Amniotic epithelial cell (primary cell): ENCODE data around the gene NDUFS5.
"Not testable (repeated sequence)": the region's sequence is repeated elsewhere in the genome, so short reads cannot be mapped to it uniquely, and the experiment has no call there.

Experiments
- DNase-seq: peaks from one replicate; pipeline ENCODE4 v3.0.0-alpha.2; 2010; ENCODE audit warnings: low read depth

The NDUFS5 gene

DNA sequence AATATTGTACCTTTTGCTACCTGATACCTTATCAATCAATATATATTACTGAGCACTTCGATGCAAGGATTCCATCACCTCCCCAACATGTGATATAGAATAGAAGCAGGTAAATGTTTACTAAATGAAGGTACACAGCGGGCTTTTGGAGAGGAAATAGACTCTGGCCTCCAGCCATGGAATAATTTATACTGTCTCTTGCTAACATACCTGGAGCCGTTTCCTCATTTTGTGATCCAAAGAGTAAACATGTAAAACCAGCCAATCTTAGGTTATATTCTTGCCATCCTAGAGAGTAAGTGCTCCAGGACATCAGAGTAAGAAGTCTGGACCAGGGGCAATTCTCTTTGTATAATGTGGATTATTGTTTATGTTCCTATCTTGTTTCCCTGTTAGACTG is 39.4 kb downstream of the NDUFS5 start:
- no peak for DNase-seq

DNA sequence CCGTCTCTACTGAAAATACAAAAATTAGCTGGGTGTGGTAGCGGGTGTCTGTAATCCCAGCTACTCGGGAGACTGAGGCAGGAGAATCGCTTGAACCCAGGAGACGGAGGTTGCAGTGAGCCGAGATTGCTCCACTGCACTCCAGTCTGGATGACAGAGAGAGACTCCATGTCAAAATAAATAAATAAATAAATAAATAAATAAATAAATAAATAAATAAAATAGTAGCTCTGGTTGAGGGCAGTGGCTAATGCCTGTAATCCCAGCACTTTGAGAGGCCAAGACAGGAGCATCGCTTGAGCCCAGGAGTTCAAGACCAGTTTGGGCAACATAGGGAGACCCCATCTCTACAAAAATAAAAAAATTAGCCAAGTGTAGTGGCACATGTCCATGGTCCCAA is 42.1 kb downstream of the NDUFS5 start:
- DNase-seq = not testable (repeated sequence)

- not testable (repeated sequence) for DNase-seq
Measured at GRCh38 chr1:39071557-39071956, 45.4 kb downstream of the NDUFS5 start.

GRCh38 chr1:39076127-39076798 is 50.1 kb downstream of the NDUFS5 start:
- DNase-seq = peak; percentile 85

DNA sequence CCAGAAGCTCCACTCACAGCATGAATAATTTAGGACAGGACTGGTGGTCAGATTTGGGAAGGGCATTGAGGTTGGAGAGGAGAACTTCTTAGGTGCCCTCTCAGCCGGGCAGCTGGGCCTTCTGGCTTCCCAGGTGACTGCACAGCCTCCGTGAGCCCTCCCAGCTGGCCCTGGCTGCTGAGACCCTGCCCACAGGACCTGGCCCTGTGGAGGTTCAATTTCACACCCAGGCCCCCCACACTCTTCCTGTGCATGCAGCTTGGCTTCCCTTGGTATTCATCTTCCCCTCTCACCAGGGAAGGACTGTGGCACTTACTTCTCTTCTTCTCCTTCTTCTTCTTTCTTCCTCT is 50.6 kb downstream of the NDUFS5 start:
- DNase-seq = no peak

GRCh38 chr1:39080269-39080826 is 54.2 kb downstream of the NDUFS5 start:
- DNase-seq = no peak

DNA sequence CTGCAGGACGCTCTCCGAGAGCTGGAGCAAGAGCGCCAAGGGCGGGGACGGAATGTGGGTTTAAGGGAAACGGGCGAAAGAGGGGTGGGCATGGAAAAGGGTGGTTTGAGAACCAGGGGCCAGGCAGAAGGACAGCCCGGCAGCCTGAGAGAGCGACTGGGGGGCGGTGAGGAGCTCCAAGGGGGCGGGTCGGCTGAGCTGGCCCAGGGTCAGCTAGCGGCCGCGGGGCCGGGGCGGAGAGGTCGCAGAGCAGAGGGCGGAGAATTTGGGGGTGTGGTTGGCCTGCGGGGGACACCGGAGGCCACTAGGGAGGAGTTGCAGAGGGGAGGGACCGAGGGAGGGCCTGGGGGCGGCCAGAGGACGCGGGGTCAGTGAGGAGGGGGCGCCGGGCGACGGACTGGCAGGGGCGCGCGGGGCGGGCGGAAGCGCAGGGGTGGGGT is 54.7 kb downstream of the NDUFS5 start:
- no peak for DNase-seq

GRCh38 chr1:39081271-39082009 is 55.3 kb downstream of the NDUFS5 start:
- DNase-seq = no peak

DNA sequence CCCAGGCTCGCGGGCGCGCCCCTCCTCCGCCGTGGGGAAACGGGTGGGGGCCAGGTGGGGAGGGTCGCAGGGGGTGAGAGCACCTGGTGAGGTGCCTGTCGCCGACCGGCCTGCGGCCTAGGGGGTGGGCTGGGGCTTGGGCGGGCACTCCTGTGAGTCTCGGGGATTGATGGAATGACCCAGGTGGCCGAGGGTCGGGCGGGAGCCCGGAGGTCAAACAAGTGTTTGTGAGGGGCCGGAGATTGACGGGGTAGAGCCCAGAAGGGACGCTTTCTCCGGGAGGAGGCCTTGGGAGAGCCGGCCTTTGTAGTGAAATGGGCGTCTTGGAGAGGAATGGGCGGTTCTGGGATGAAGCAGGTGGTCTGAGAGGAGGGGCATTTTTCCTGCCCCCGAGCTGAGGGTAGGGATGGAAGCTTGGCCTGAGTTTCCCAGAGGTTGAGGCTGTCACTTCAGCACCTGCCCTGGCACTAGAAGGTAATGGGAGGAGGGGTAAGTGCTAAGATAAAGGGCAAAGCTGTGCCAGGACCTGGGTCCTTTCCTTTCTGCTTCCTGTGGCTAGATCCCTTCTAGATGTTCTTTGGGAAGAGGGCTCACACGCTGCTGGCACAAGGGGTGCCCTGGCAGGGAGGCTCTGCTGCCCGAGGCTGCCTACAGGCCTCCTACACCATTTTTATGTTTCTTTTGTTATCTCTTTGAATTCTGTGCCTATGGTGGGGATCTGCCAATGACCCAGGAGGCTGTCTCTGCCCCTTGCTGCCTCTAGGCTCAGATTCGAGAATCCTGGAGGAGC is 56.1 kb downstream of the NDUFS5 start:
- no peak for DNase-seq

DNA sequence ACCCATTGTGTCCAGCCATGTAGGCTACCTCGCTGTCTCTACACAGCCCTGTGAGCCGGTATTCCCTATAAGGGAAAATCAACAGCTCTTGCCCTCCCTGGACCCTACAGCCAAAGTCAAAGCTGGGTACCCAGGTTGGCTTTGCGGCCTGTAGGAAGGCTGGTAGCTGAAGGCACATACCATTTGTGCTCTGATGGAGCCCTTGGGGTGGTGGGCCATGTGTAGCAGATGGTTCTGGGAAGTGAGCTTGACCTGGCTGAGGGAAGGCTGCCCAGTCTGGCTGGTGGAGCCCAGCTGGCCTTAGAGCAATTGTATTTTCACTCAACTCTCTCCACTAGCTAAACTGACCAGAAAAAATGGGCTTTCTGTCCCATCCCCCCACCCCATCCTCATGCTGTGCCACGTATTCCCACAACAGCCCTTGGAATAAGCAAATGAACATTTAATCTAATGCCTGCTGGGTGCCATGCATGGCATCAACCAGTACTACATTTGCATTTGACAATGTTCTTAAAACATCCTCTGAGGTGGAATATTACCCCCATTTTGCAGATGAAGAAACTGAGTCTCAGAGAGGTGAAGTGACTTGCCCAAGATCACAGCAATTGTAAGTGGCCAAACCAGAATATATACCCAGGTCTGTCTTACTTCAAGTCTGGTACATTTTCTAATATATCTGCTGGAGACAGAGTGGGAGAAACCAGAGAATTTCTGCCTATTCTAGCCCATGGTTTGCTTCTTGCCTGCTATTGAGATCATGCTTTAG is 56.8 kb downstream of the NDUFS5 start:
- no peak for DNase-seq

DNA sequence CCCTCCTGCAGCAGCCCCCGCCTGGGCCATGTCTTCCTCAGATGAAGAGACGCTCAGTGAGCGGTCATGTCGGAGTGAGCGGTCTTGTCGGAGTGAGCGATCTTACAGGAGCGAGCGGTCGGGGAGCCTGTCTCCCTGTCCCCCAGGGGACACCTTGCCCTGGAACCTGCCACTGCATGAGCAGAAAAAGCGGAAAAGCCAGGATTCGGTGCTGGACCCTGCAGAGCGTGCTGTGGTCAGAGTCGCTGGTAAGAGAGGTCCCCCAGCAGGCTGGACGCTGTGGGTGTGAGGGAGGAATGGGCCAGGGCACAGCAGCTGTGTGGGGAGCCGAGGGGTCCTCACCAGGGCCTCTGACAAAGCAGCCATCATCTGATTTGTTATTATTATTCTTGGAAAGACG is 58.0 kb downstream of the NDUFS5 start:
- DNase-seq = no peak
